ENCODE results near the gene TBATA. TPM values are rescaled to one million over a fixed set of nuclear protein-coding genes. Genes with fewer than 3 reads are reported as not detected.

The TBATA gene
- total RNA-seq, 2 donors from 2014 or later = not detected

DNA sequence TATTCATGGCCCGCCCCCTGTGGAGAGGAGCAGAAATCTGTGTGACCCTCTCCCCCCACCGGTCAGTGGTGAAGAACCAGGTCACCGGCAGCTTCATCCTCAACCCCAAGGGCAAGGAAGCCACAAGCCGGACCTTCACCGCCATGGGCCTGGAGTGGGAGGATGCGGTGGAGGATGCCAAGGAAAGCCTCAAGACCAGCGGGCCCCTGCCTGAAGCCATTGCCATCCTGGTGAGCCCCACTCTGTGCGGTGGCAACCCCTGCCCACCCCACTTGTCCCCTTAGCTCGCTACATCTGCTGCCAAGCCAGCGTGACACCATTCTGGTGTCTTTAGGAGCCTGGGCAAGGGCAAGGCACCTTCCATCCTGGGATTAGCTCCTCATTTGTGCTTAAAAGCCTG is 35.4 kb downstream of the TBATA start:
- H3K27me3 Mint-ChIP-seq (ENCODE audit: insufficient read depth) = no peaks in the 10 kb centered on the region

DNA sequence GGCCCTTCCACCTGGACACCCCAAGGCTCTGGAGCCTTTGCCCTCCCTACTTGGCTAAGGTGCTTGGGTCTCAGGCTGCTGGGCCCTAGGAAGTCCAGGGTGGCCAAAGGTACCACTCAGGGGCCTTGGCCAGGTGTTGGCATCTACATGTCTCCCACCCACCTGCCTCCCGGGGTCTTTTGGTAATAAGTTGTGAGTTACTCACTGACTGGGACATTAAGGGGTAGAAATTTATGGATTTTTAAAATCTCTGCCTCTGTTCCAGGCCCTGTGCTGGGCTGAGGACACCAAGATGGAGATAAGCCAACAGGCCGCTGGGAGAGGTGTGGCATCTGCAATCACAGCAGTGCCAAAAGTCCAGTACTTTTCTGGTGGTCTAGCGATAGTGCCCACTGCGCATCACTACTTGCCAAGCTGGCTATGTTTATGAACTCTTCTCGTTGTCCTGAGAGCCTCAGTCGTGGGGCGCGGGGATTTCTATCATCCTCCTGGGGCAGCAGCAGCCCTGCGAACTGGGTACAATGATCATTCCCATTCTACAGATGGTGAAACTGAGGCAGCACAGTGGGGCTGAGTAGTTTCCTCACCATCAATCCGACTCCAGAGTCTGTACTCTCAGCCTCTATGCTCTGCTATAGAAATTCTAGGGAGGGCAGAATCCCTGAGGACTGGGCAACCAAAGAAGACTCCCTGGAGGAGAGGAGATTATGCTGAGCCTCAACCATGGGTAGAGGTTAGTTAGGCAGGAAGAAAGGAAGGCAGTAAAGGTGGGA is 36.2 kb downstream of the TBATA start:
- Mint-ChIP-seq H3K36me3 (ENCODE audit: low read depth) (no peaks in the 10 kb centered on the region), H3K27me3 (ENCODE audit: insufficient read depth) (no peaks in the 10 kb centered on the region), H3K4me1 (peaks cover 6% of the 10 kb centered on the region), H3K4me3 (no peak overlapping the region), H3K9me3 (peaks cover 2% of the 10 kb centered on the region), H3K27ac (peak overlapping the region; percentile 42)
- TF ChIP-seq, protein P1, sequence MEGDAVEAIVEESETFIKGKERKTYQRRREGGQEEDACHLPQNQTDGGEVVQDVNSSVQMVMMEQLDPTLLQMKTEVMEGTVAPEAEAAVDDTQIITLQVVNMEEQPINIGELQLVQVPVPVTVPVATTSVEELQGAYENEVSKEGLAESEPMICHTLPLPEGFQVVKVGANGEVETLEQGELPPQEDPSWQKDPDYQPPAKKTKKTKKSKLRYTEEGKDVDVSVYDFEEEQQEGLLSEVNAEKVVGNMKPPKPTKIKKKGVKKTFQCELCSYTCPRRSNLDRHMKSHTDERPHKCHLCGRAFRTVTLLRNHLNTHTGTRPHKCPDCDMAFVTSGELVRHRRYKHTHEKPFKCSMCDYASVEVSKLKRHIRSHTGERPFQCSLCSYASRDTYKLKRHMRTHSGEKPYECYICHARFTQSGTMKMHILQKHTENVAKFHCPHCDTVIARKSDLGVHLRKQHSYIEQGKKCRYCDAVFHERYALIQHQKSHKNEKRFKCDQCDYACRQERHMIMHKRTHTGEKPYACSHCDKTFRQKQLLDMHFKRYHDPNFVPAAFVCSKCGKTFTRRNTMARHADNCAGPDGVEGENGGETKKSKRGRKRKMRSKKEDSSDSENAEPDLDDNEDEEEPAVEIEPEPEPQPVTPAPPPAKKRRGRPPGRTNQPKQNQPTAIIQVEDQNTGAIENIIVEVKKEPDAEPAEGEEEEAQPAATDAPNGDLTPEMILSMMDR (conservative IDR thresholded peaks at IDR 0.05) = no peak
- no peak for DNase-seq
- 94 to 98% methylated on average over 6 to 10 of the region's 10 CpGs for WGBS, 2 experiments (ENCODE audit: insufficient coverage in 1 of 2, insufficient read length in 1 of 2)
- Histone ChIP-seq H3K27me3 (ENCODE audit: control insufficient read depth, insufficient read depth, low read length, poor library complexity, severe bottlenecking) (no peaks in the 10 kb centered on the region), H3K4me1 (ENCODE audit: control insufficient read depth, insufficient read depth, low read length) (no peaks in the 10 kb centered on the region), H3K4me3 (ENCODE audit: low read length) (no peak overlapping the region), H3K9ac (ENCODE audit: extremely low read depth, low read length, poor library complexity, severe bottlenecking) (no peak overlapping the region), H3K27ac (ENCODE audit: low read depth, low read length) (no peak overlapping the region), H3K36me3 (ENCODE audit: control insufficient read depth, insufficient read depth, low read length) (no peaks in the 10 kb centered on the region), H3K9me3 (ENCODE audit: control insufficient read depth, low read length) (no peaks in the 10 kb centered on the region)

More for the DNA sequence above, 35.4 kb downstream of the TBATA start:
- no peak overlapping the region for H3K9ac ChIP-seq (ENCODE audit: extremely low read depth, low read length, poor library complexity, severe bottlenecking)
- no peak for DNase-seq
- H3K4me1 ChIP-seq (ENCODE audit: control insufficient read depth, insufficient read depth, low read length) = no peaks in the 10 kb centered on the region
- Mint-ChIP-seq H3K36me3 (ENCODE audit: low read depth) (no peaks in the 10 kb centered on the region), H3K9me3 (peaks cover 2% of the 10 kb centered on the region), H3K4me3 (no peak overlapping the region), H3K4me1 (peaks cover 2% of the 10 kb centered on the region), H3K27ac (no peak overlapping the region)
- no peak overlapping the region for H3K4me3 ChIP-seq (ENCODE audit: low read length)
- no peaks in the 10 kb centered on the region for H3K36me3 ChIP-seq (ENCODE audit: control insufficient read depth, insufficient read depth, low read length)
- no peaks in the 10 kb centered on the region for H3K9me3 ChIP-seq (ENCODE audit: control insufficient read depth, low read length)
- TF ChIP-seq, protein P1 (conservative IDR thresholded peaks at IDR 0.05) = no peak
- H3K27ac ChIP-seq (ENCODE audit: low read depth, low read length) = no peak overlapping the region
- H3K27me3 ChIP-seq (ENCODE audit: control insufficient read depth, insufficient read depth, low read length, poor library complexity, severe bottlenecking) = no peaks in the 10 kb centered on the region
- WGBS, 2 experiments (ENCODE audit: insufficient coverage in 1 of 2, insufficient read length in 1 of 2) = 93 to 100% methylated on average over 4 to 10 of the region's 10 CpGs

DNA sequence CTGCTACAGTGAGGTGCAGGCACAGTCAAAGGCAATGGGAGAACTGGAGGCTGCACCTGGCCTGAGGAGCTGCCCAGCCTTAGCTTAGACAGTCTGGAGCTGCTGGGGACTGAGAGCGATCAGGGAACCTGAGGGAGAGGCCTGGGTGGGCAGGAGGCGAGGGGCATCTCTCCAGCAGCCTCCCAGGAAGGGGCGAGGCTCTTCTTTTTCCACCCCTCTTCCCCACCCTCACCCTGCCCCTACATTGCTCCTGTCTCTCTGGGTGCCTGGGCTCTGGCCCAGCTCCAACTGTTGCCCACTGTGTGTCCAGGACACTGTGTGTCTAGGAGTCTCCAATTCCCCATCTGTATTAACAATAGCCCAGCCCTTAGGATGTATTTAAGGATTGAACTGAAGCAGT is 36.9 kb downstream of the TBATA start:
- H3K36me3 ChIP-seq (ENCODE audit: control insufficient read depth, insufficient read depth, low read length) = no peaks in the 10 kb centered on the region
- no peak overlapping the region for H3K27ac ChIP-seq (ENCODE audit: low read depth, low read length)
- Mint-ChIP-seq H3K27ac (no peak overlapping the region), H3K27me3 (ENCODE audit: insufficient read depth) (no peaks in the 10 kb centered on the region), H3K4me1 (peaks cover 6% of the 10 kb centered on the region), H3K36me3 (ENCODE audit: low read depth) (no peaks in the 10 kb centered on the region), H3K4me3 (no peak overlapping the region), H3K9me3 (peaks cover 2% of the 10 kb centered on the region)
- no peaks in the 10 kb centered on the region for H3K27me3 ChIP-seq (ENCODE audit: control insufficient read depth, insufficient read depth, low read length, poor library complexity, severe bottlenecking)
- WGBS, 2 experiments (ENCODE audit: insufficient coverage in 1 of 2, insufficient read length in 1 of 2) = 89% methylated on average over 3 of the region's 3 CpGs; no CpG with 5 or more reads in 1 of the 2 experiments
- DNase-seq = no peak
- no peak overlapping the region for H3K4me3 ChIP-seq (ENCODE audit: low read length)
- TF ChIP-seq, protein P1 (conservative IDR thresholded peaks at IDR 0.05) = no peak
- H3K9ac ChIP-seq (ENCODE audit: extremely low read depth, low read length, poor library complexity, severe bottlenecking) = no peak overlapping the region
- no peaks in the 10 kb centered on the region for H3K4me1 ChIP-seq (ENCODE audit: control insufficient read depth, insufficient read depth, low read length)
- H3K9me3 ChIP-seq (ENCODE audit: control insufficient read depth, low read length) = no peaks in the 10 kb centered on the region
